ENCODE measurements around the gene USP47.

Gene USP47

GRCh38 chr11:11866203-11866602 lies 24.4 kb downstream of the USP47 start:
- DNase-seq = no peak

- no peak for DNase-seq
These were observed 25.9 kb downstream of the USP47 start for GRCh38 chr11:11867720-11868119.

- no peak for DNase-seq
These were observed 30.2 kb downstream of the USP47 start for GRCh38 chr11:11871991-11872401.

GRCh38 chr11:11876458-11876857 lies 34.7 kb downstream of the USP47 start:
- DNase-seq = peak; percentile 37

GRCh38 chr11:11880179-11880578 lies 38.4 kb downstream of the USP47 start:
- DNase-seq = no peak

GRCh38 chr11:11882539-11882938 lies 40.8 kb downstream of the USP47 start:
- peak; percentile 18 for DNase-seq

- DNase-seq = no peak
These were observed 42.6 kb downstream of the USP47 start for GRCh38 chr11:11884351-11884750.

GRCh38 chr11:11884774-11885481 lies 43.2 kb downstream of the USP47 start:
- peak; percentile 15 for DNase-seq

GRCh38 chr11:11894486-11894885 lies 52.7 kb downstream of the USP47 start:
- no peak for DNase-seq

GRCh38 chr11:11895672-11896071 lies 53.9 kb downstream of the USP47 start:
- peak; percentile 21 for DNase-seq

GRCh38 chr11:11898648-11899047 lies 56.9 kb downstream of the USP47 start:
- no peak for DNase-seq

- DNase-seq = no peak
These were observed 57.6 kb downstream of the USP47 start for GRCh38 chr11:11899401-11899800.

- no peak for DNase-seq
These were observed 60.2 kb downstream of the USP47 start for GRCh38 chr11:11901929-11902328.

GRCh38 chr11:11909727-11910126 lies 68.0 kb downstream of the USP47 start:
- no peak for DNase-seq

- no peak for DNase-seq
These were observed 68.8 kb downstream of the USP47 start for GRCh38 chr11:11910541-11910940.

- DNase-seq = no peak
These were observed 71.6 kb downstream of the USP47 start for GRCh38 chr11:11913395-11913794.

- DNase-seq = no peak
These were observed 73.9 kb downstream of the USP47 start for GRCh38 chr11:11915625-11916024.

- no peak for DNase-seq
These were observed 75.2 kb downstream of the USP47 start for GRCh38 chr11:11916981-11917399.

GRCh38 chr11:11923828-11924227 lies 82.1 kb downstream of the USP47 start:
- no peak for DNase-seq

- no peak for DNase-seq
These were observed 88.1 kb downstream of the USP47 start for GRCh38 chr11:11929920-11930319.

- peak; percentile 45 for DNase-seq
These were observed 89.8 kb downstream of the USP47 start for GRCh38 chr11:11931461-11932055.

- no peak for DNase-seq
These were observed 93.8 kb downstream of the USP47 start for GRCh38 chr11:11935536-11935935.

GRCh38 chr11:11937433-11937832 lies 95.7 kb downstream of the USP47 start:
- no peak for DNase-seq

- no peak for DNase-seq
These were observed 96.2 kb downstream of the USP47 start for GRCh38 chr11:11937957-11938356.

- DNase-seq = no peak
These were observed 98.8 kb downstream of the USP47 start for GRCh38 chr11:11940551-11940950.
